Ovary (tissue), 3 donors: Measurements from ENCODE around the gene MAP4K2.

Source experiments
- CTCF ChIP-seq, 3 donors: fragments of 450-650 bp in 2 of 3; fragments of 200-600 bp in 1 of 3; IDR thresholded peaks; one replicate each; pipeline versions ENCODE4 v1.5.1 to v1.8.0; 2016 to 2022; ENCODE audit warnings: antibody characterized with exemption in 3 of 3, mild to moderate bottlenecking in 1 of 3
- EP300 ChIP-seq: sonication (generic); formaldehyde crosslinking; IDR thresholded peaks from one replicate; pipeline ENCODE4 v1.6.1; 2017; ENCODE audit warnings: antibody characterized with exemption
- donor health status: DM: no; HTN: no; CAD: no.

GRCh38 chr11:64838600-64839334, 35.8 kb upstream of the MAP4K2 start:
- TF ChIP-seq CTCF (IDR thresholded peaks at IDR 0.05): no peak
- no peak for TF ChIP-seq EP300
